ENCODE measurements around the gene SIDT2.

SIDT2 gene

GRCh38 chr11:117189941-117190544 is 11.5 kb downstream of the SIDT2 start:
- DNase-seq, result no peak

DNA sequence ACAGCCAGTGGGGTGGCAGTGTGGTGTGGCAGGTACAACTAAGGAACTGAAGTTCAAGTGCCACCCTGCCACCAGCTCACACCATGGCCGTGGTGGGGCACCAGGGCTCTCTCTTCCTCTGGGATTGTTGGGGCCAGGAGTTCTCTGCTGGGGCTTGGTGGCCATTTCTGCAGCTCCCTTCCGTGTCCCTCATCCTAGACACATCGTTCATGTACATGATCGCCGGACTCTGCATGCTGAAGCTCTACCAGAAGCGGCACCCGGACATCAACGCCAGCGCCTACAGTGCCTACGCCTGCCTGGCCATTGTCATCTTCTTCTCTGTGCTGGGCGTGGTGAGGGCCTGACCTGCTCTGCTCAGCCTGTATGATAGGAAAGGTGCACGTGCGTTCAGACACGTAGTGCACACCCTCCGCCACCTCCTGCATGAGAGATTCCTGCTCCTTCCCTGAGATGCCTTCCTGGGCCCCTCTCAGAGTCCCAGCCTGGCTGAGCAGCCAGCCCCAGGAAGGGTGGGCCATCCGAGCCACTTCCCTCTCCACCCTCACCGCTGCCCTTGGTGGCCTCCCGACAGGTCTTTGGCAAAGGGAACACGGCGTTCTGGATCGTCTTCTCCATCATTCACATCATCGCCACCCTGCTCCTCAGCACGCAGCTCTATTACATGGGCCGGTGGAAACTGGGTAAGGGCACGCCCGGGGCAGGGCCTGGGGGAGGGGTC is 13.3 kb downstream of the SIDT2 start:
- no peak for DNase-seq

- DNase-seq, result no peak
Observed at GRCh38 chr11:117192401-117192875, 13.9 kb downstream of the SIDT2 start.

DNA sequence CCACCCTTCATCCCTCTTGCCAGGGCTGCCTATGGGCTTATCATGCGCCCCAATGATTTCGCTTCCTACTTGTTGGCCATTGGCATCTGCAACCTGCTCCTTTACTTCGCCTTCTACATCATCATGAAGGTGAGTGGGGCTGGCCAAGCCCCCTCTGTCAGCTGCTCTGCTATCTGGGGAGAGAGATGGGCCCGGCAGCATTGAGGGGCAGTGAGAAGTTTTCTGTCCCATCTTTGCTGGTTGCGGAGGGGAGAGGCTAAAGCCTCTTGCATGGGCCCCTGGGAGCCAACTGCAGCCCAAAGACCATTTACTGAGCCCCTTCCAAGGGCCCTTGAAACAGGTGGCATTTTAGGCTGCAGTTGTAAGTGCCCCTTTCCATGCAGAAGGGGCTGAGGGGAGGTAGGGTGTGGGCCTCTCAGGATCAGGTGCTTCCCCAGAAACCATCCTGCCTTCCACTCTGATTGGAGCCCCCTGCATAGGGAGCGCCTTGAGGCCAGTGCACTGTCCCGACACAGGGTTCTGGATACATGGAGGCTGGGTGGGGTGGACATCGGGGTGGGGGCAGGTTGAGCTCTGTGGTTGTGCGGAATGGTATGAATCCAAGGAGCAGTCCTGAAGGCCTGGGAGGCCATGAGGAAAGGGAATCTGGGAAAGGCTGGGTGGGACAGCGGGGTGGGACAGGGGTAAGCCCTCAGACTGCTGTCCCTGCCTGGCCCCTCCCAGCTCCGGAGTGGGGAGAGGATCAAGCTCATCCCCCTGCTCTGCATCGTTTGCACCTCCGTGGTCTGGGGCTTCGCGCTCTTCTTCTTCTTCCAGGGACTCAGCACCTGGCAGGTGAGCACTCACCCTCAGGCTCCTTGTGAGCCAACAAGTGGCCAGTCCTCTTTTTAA is 14.8 kb downstream of the SIDT2 start:
- no peak for DNase-seq

DNA sequence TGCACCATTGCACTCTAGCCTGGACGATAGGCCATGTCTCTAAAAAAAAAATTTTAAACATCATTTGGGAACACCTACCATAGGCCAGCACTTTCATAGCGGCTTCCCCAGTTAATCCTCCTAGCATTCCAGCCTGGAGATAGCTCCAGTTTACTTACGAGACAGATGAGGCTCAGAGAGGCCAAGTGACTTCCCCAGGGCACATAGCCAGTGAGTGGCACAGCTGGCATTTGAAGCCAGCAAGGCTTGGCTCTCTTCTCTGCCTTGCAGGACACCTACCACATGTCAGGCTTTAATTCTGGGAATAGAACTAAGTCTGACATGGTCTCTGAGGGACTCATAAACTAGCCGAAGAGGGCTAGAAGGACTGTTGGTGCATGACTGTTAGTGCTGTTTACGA is 15.7 kb downstream of the SIDT2 start:
- DNase-seq, result no peak

DNA sequence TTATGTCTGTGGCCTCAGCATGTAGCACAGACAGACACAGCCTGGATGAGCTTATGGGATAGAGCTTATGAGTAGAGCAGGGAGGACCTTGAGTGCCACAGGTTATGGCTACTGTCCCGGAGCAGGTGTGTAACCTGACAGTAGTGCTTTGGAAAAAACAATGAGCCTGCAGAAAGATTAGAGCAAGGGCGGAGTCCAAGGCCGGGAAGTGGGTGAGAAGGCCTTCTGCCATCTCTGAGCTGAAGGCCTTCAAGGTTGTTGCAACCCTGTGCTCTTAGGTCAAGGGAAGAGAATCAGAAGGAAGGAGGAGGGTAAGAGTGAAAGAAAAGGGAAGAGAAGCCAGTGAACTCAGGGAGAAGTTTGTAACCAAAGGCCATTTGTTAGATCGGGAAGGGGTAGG is 16.7 kb downstream of the SIDT2 start:
- no peak for DNase-seq

DNA sequence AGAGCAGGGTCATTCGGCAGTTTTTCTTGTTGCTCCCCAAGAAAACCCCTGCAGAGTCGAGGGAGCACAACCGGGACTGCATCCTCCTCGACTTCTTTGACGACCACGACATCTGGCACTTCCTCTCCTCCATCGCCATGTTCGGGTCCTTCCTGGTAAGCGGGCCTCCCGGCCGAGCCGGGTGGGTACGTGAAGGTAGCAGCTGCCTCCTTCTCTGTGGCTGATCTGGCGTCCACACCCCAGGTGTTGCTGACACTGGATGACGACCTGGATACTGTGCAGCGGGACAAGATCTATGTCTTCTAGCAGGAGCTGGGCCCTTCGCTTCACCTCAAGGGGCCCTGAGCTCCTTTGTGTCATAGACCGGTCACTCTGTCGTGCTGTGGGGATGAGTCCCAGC is 17.2 kb downstream of the SIDT2 start:
- DNase-seq, result no peak

DNA sequence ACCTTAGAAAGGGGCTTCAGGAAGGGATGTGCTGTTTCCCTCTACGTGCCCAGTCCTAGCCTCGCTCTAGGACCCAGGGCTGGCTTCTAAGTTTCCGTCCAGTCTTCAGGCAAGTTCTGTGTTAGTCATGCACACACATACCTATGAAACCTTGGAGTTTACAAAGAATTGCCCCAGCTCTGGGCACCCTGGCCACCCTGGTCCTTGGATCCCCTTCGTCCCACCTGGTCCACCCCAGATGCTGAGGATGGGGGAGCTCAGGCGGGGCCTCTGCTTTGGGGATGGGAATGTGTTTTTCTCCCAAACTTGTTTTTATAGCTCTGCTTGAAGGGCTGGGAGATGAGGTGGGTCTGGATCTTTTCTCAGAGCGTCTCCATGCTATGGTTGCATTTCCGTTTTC is 18.5 kb downstream of the SIDT2 start:
- no peak for DNase-seq

GRCh38 chr11:117197516-117198456 is 19.2 kb downstream of the SIDT2 start:
- no peak for DNase-seq

GRCh38 chr11:117198613-117199012 is 20.1 kb downstream of the SIDT2 start:
- DNase-seq, result no peak

GRCh38 chr11:117199053-117199915 is 20.7 kb downstream of the SIDT2 start, which contains the start of gene TAGLN:
TAGLN (plus strand) TSS chr11:117199370; CDS start chr11:117203014, 3,644 bp downstream.
- DNase-seq, result no peak

DNA sequence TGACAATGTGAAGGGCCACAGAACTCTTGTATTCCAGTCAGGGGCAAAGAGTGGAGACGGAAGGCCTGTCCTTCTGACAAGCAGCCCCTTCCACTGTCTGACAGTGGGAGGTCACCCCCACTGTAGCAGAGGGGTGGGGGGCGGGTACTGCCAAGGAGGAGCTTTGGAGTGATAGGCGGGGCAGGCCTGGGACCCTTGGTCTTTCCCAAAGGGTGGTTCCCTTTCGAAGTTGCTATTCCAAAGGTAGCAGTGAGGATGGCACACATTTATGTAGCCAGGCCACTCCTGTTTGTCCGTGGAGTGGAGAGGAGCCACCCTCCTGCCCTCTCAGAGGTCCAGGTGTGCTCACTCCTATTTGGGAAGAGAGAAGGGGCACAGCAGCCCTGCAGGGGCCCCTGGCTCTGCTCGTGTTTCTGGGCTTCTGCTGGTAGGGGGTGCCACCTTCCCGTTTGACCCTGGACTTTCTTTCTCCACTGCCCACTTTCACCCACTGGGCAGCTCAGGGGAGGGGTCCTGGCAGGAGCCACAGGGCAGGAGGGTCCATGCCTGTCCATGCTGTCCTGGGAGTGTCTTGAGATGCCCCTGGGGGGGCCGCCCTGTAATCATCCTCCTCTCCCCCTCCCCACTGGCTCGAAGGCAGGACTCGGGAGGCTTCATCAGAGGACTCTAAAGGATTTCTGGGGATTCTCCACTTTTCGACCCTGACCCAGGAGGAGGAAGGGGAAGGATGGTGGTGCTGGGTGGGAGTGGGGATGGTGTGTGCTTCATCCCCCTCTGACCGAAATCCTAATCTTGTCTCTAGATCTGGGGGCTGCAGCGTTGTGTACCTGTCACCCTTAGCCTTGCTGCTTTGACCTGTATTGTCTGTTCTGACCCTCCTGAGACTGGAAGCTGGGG is 21.6 kb downstream of the SIDT2 start:
- no peak for DNase-seq

- DNase-seq, result no peak
Observed at GRCh38 chr11:117200813-117201657, 22.5 kb downstream of the SIDT2 start.

GRCh38 chr11:117201658-117202305 is 23.2 kb downstream of the SIDT2 start:
- DNase-seq, result no peak

DNA sequence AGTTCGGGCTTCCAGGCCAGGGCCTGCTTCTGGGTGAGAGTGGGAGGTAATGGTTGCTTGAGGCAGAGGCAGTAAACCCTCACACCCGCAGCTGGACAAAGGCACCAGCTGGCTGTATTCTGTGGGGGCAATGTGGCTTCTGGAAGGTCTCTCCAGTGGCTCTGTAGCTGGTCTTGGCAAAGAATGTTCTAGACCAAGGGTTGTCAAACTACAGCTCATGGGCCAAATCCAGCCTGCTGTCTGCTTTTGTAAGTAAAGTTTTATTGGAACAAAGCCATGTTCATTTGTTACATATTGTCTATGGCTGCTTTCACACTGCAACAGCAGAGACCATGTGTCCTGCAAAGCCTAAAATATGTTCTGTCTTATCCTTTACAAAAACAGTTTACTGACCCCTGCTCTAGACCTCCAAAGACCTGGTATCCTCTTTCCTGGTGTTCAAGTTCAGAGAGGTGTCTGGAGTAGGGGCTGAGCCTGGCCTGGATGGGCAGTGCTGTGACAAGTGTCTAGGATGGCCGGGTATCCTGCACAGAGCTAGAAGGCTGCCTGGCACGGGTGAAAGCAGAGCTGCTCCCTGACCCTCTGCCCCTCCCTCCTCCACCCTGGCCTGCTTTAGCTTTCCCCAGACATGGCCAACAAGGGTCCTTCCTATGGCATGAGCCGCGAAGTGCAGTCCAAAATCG is 24.0 kb downstream of the SIDT2 start:
- DNase-seq, result no peak

DNA sequence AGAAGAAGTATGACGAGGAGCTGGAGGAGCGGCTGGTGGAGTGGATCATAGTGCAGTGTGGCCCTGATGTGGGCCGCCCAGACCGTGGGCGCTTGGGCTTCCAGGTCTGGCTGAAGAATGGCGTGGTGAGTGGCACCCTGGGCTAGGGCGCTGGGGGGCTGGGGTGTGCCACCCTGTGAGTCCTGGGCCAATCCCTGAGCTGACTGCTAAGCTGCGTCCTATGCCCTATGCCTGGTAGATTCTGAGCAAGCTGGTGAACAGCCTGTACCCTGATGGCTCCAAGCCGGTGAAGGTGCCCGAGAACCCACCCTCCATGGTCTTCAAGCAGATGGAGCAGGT is 24.5 kb downstream of the SIDT2 start:
- no peak for DNase-seq

GRCh38 chr11:117204283-117205080 is 25.9 kb downstream of the SIDT2 start:
- DNase-seq, result no peak
